GM10266 (cell line): ENCODE data around the gene HHAT.

ENCODE experiments used
- DNase-seq: peaks from one replicate; pipeline ENCODE4 v3.0.0; 2012; ENCODE audit errors: extremely low spot score
- TF ChIP-seq, protein P1 (sequence below): IDR thresholded peaks from 2 replicates; pipeline ENCODE4 v1.5.1; 2012; ENCODE audit warnings: mild to moderate bottlenecking, low read depth; ENCODE audit not compliant: control insufficient read depth, insufficient read depth; ENCODE audit errors: missing control alignments

HHAT gene

DNA sequence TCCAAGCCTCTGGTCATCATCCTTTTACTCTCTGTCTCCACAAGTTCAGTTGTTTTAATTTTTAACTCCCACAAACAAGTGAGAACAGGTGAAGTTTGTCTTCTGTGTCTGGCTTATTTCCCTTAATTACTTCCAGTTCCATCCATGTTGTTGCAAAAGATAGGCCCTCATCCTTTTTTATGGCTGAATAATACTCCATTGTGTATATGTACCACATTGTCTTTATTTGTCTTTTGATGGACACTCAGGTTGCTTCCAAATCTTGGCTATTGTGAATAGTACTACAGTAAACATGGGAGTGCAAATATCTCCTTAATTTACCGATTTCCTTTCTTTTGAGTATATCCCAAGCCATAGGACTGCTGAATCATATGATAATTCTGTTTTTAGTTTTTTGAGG is 262.5 kb downstream of the HHAT start:
- TF ChIP-seq, protein P1, sequence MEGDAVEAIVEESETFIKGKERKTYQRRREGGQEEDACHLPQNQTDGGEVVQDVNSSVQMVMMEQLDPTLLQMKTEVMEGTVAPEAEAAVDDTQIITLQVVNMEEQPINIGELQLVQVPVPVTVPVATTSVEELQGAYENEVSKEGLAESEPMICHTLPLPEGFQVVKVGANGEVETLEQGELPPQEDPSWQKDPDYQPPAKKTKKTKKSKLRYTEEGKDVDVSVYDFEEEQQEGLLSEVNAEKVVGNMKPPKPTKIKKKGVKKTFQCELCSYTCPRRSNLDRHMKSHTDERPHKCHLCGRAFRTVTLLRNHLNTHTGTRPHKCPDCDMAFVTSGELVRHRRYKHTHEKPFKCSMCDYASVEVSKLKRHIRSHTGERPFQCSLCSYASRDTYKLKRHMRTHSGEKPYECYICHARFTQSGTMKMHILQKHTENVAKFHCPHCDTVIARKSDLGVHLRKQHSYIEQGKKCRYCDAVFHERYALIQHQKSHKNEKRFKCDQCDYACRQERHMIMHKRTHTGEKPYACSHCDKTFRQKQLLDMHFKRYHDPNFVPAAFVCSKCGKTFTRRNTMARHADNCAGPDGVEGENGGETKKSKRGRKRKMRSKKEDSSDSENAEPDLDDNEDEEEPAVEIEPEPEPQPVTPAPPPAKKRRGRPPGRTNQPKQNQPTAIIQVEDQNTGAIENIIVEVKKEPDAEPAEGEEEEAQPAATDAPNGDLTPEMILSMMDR: no peak
- no peak for DNase-seq

DNA sequence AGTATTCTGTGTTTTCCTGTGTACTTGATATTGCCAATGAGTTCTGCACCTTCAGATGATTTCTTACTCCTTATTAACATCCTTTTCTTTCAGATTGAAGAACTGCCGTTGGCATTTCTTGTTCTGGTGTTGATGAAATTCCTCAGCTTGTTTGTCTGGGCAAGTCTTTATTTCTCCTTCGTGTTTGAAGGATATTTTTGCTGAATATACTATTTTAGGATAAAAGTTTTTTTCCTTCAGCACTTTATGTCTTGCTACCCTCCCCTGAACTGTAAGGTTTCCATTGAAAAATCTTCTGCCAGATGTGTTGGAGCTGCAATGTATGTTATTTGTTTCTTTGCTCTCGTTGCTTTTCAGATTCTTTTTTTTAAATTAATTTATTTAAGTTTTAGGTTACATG is 265.9 kb downstream of the HHAT start:
- TF ChIP-seq, protein P1: no peak
- no peak for DNase-seq

DNA sequence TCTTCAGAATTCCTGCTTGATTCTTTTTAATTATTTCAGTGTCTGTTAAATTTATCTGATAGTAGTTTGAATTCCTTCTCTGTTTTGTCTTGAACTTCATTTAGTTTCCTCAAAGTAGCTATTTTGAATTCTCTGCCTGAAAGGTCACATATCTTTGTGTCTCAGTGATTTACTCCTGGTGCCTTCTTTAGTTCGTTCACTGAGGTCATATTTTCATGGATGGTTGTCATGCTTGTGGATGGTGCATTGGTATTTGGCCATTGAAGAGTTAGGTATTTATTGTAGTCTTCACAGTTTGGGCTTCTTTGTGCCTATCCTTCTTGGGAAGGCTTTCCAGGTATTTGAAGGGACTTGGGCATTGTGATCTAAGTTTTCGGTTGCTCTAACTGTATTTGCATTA is 267.9 kb downstream of the HHAT start:
- TF ChIP-seq, protein P1: no peak
- DNase-seq: no peak

DNA sequence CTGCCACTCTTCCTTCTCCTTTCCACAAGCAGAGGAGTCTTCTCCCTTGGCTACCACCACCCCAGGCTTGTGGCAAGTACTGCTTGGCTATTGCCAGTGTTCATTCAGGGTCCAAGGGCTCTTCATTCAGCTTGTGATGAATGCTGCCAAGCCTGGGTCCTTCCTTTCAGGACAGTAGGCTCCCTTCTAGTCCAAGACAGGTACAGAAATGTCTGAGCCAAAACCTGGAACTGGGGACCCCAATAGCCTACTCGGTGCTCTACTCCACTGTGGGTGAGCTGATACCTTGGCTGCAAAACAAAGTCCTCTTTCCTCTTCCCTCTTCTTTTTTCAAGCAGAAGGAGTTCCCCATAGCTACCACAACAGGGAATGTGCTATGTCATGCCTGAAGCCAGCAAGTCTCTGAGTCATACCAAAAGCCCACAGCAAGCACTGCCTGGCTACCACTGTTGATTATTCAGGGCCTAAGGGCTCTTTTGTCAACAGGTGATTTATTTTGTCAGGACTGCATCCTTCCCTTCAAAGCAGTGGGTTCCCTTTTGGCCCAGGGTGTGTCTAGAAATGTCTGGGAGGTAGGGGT is 268.9 kb downstream of the HHAT start:
- TF ChIP-seq, protein P1: no peak
- DNase-seq: no peak

DNA sequence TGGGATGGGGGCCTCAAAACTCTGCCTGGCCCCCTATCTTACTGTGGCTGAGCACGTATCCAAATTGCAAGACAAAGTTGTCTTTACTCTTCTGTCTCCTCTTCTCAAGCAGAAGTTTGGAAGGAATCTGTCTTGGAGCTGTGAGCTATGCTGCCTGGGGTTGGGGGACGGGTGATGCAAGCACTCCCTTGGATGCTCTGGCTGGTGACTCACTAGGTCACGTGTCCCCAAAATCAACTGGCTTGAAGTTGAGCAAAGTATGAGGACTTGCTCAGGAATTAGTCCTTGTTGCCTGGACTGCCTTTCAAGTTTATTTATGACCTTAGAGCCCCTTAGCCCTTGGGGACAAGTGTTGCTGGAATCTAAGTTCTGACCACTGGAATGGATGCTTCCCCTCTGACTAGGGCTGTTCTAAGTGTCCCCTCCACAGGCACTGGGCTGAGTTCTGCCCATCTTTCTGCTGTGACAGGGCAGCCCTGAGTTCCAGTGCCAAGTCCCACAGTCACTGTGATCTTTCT is 269.5 kb downstream of the HHAT start:
- TF ChIP-seq, protein P1: no peak
- no peak for DNase-seq

DNA sequence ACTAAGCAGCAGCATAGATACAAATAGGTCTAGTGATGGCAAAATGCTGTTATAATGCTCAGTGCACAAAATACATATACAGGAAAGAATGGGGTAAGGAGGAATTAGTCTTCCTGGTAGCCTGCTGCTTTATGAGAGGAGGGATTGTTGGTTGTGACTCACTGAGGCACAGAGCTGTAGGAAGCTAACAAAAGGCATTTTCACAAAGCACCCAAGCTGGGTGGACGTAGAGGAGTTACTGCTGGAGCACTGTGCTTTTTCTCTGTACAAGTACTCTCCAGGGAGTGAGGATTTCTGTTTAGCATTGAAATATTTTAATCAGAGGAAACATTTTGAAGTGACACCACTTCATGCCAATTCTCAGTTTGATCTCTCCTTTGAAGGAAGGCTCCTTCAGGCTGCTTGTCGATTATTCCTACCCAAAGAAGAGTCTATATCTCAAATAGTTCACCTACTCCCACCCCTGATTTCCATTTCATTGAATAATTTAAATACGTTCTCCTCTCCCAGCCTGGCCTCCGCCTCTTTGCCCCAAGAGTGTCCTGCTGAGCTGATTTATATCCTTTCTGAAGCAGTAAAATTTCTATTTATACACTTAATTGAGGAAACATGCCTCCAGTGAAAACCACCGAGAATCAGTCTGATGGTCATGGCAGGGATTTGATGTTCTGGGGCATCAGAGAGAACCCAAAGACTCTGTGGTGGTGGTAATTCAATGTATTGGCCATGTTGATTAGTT is 271.9 kb downstream of the HHAT start:
- no peak for DNase-seq
- TF ChIP-seq, protein P1: no peak

DNA sequence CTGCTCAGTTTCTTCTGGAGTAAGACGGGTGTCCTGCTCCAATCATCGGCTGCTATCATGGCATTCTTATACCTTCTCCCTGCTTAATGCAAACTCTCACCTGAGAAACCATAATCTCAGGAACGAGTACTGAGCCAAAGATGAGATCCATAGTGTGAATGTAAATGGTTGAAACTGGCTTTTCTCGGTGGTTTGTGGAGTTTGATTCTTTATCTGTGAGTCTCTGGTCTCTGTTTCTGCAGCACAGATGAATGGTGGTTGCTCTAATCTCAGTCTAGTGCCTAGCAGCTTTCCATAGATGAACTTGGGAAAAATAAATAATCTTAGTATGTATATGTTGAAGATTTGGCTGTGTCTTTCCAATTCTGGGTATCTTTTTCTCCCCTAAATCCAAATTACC is 274.4 kb downstream of the HHAT start:
- no peak for DNase-seq
- TF ChIP-seq, protein P1: no peak
